GM21367 (cell line): ENCODE data around the gene XRCC5.
A peak's percentile ranks its signal among the peaks of the same experiment; 100 is the strongest.

Experiments used
- ATAC-seq: cut with Tn5 transposase; IDR thresholded peaks from one replicate; pipeline ENCODE4 v1.9.1; 2021; ENCODE audit not compliant: unreplicated experiment

Gene XRCC5

GRCh38 chr2:216149741-216150140 lies 40.6 kb downstream of the XRCC5 start:
- ATAC-seq = no peak

- ATAC-seq = no peak
These were observed 42.3 kb downstream of the XRCC5 start for GRCh38 chr2:216151313-216152025.

- no peak for ATAC-seq
These were observed 46.8 kb downstream of the XRCC5 start for GRCh38 chr2:216155954-216156353.

- ATAC-seq = no peak
These were observed 47.7 kb downstream of the XRCC5 start for GRCh38 chr2:216156822-216157221.

GRCh38 chr2:216159144-216159543 lies 50.0 kb downstream of the XRCC5 start:
- ATAC-seq = no peak

- ATAC-seq = no peak
These were observed 50.5 kb downstream of the XRCC5 start for GRCh38 chr2:216159646-216160045.

- no peak for ATAC-seq
These were observed 51.6 kb downstream of the XRCC5 start for GRCh38 chr2:216160786-216161185.

GRCh38 chr2:216161967-216162366 lies 52.8 kb downstream of the XRCC5 start:
- no peak for ATAC-seq

GRCh38 chr2:216163518-216163917 lies 54.4 kb downstream of the XRCC5 start:
- no peak for ATAC-seq

- ATAC-seq = no peak
These were observed 54.9 kb downstream of the XRCC5 start for GRCh38 chr2:216164087-216164486.

GRCh38 chr2:216164576-216164975 lies 55.4 kb downstream of the XRCC5 start:
- ATAC-seq = no peak

- no peak for ATAC-seq
These were observed 56.6 kb downstream of the XRCC5 start for GRCh38 chr2:216165711-216166110.

GRCh38 chr2:216169087-216169486 lies 59.9 kb downstream of the XRCC5 start:
- ATAC-seq = no peak

GRCh38 chr2:216170076-216170763 lies 61.1 kb downstream of the XRCC5 start:
- ATAC-seq = no peak

- no peak for ATAC-seq
These were observed 61.9 kb downstream of the XRCC5 start for GRCh38 chr2:216171011-216171410.

GRCh38 chr2:216172493-216172892 lies 63.3 kb downstream of the XRCC5 start:
- no peak for ATAC-seq

GRCh38 chr2:216179015-216179414 lies 69.9 kb downstream of the XRCC5 start:
- no peak for ATAC-seq

- ATAC-seq = no peak
These were observed 72.2 kb downstream of the XRCC5 start for GRCh38 chr2:216181351-216181750.

GRCh38 chr2:216181953-216182461 lies 72.9 kb downstream of the XRCC5 start:
- ATAC-seq = no peak

GRCh38 chr2:216183462-216183861 lies 74.3 kb downstream of the XRCC5 start:
- peak; percentile 58 for ATAC-seq

GRCh38 chr2:216188559-216188850 lies 79.4 kb downstream of the XRCC5 start:
- ATAC-seq = no peak

GRCh38 chr2:216188956-216189355 lies 79.8 kb downstream of the XRCC5 start:
- no peak for ATAC-seq

- ATAC-seq = no peak
These were observed 80.3 kb downstream of the XRCC5 start for GRCh38 chr2:216189410-216189809.
